Liver (tissue), 3 donors: ENCODE results near the gene CLCN7.

Experiments
- GABPA ChIP-seq, 2 donors: IDR thresholded peaks in 1 of 2; conservative IDR thresholded peaks in 1 of 2; 2 replicates each; pipeline ENCODE4 v1.6.1; 2016; ENCODE audit warnings: antibody characterized with exemption in 2 of 2, mild to moderate bottlenecking in 1 of 2, moderate library complexity in 1 of 2
- HNF4A ChIP-seq, 2 donors: conservative IDR thresholded peaks; 2 replicates each; pipeline ENCODE4 v1.6.1; 2016; ENCODE audit warnings: antibody characterized with exemption in 2 of 2, mild to moderate bottlenecking in 2 of 2
- JUND ChIP-seq, 2 donors: IDR thresholded peaks; 2 replicates each; pipeline ENCODE4 v1.6.1; 2016; ENCODE audit warnings: antibody characterized with exemption in 2 of 2
- RAD21 ChIP-seq, 2 donors: IDR thresholded peaks; 2 replicates each; pipeline ENCODE4 v1.6.1; 2016; ENCODE audit warnings: antibody characterized with exemption in 2 of 2, mild to moderate bottlenecking in 2 of 2
- SP1 ChIP-seq: IDR thresholded peaks from 2 replicates; pipeline ENCODE4 v1.6.1; 2018; ENCODE audit warnings: antibody characterized with exemption, mild to moderate bottlenecking
- TAF1 ChIP-seq: conservative IDR thresholded peaks from 2 replicates; pipeline ENCODE4 v1.6.1; 2016; ENCODE audit warnings: antibody characterized with exemption, mild to moderate bottlenecking
- YY1 ChIP-seq: IDR thresholded peaks from 2 replicates; pipeline ENCODE4 v1.6.1; 2016; ENCODE audit warnings: antibody characterized with exemption, mild to moderate bottlenecking
- TF ChIP-seq, protein P1 (sequence below): IDR thresholded peaks from 2 replicates; pipeline ENCODE4 v1.6.1; 2016; ENCODE audit warnings: antibody characterized with exemption, mild to moderate bottlenecking
- TF ChIP-seq, protein P2 (sequence below): fragments of 150-350 bp; IDR thresholded peaks from 2 replicates; pipeline ENCODE4 v1.5.1; 2017; ENCODE audit warnings: improper control_type of control experiment, low read depth, low read length; ENCODE audit not compliant: missing input control
- TF ChIP-seq, protein P3 (sequence below): IDR thresholded peaks from 2 replicates; pipeline ENCODE4 v1.6.1; 2016; ENCODE audit warnings: antibody characterized with exemption
- TF ChIP-seq, protein P4 (sequence below): IDR thresholded peaks from 2 replicates; pipeline ENCODE4 v1.6.1; 2016; ENCODE audit warnings: antibody characterized with exemption
- donor health status: healthy.
- donor health status: healthy.

DNA sequence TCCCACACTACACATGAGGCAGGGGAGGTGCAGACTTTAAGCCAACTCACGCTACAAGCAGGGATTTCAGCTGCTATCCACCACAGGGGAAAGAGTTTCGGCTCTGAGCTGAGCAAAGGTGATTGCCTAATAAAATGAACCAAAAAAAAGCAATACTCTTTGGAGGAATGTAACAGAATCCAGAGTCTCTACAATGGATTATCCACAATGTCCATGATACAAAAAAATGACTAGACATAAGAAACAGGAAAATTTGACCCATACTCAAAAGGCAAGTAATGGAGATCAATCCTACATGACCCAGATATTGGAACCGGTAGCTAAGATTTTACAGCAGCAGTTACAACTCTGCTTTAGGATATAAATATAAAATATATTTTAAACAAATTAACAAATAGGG, 39.7 kb upstream of the CLCN7 start:
- TF ChIP-seq SP1 = no peak
- no peak for TF ChIP-seq HNF4A (conservative IDR thresholded peaks at IDR 0.05)
- TF ChIP-seq TAF1 = no peak
- TF ChIP-seq, protein P1, sequence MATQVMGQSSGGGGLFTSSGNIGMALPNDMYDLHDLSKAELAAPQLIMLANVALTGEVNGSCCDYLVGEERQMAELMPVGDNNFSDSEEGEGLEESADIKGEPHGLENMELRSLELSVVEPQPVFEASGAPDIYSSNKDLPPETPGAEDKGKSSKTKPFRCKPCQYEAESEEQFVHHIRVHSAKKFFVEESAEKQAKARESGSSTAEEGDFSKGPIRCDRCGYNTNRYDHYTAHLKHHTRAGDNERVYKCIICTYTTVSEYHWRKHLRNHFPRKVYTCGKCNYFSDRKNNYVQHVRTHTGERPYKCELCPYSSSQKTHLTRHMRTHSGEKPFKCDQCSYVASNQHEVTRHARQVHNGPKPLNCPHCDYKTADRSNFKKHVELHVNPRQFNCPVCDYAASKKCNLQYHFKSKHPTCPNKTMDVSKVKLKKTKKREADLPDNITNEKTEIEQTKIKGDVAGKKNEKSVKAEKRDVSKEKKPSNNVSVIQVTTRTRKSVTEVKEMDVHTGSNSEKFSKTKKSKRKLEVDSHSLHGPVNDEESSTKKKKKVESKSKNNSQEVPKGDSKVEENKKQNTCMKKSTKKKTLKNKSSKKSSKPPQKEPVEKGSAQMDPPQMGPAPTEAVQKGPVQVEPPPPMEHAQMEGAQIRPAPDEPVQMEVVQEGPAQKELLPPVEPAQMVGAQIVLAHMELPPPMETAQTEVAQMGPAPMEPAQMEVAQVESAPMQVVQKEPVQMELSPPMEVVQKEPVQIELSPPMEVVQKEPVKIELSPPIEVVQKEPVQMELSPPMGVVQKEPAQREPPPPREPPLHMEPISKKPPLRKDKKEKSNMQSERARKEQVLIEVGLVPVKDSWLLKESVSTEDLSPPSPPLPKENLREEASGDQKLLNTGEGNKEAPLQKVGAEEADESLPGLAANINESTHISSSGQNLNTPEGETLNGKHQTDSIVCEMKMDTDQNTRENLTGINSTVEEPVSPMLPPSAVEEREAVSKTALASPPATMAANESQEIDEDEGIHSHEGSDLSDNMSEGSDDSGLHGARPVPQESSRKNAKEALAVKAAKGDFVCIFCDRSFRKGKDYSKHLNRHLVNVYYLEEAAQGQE = no peak
- TF ChIP-seq, protein P2, sequence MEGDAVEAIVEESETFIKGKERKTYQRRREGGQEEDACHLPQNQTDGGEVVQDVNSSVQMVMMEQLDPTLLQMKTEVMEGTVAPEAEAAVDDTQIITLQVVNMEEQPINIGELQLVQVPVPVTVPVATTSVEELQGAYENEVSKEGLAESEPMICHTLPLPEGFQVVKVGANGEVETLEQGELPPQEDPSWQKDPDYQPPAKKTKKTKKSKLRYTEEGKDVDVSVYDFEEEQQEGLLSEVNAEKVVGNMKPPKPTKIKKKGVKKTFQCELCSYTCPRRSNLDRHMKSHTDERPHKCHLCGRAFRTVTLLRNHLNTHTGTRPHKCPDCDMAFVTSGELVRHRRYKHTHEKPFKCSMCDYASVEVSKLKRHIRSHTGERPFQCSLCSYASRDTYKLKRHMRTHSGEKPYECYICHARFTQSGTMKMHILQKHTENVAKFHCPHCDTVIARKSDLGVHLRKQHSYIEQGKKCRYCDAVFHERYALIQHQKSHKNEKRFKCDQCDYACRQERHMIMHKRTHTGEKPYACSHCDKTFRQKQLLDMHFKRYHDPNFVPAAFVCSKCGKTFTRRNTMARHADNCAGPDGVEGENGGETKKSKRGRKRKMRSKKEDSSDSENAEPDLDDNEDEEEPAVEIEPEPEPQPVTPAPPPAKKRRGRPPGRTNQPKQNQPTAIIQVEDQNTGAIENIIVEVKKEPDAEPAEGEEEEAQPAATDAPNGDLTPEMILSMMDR = no peak
- TF ChIP-seq YY1 = no peak
- TF ChIP-seq, protein P3, sequence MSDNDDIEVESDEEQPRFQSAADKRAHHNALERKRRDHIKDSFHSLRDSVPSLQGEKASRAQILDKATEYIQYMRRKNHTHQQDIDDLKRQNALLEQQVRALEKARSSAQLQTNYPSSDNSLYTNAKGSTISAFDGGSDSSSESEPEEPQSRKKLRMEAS = no peak
- no peak for TF ChIP-seq RAD21 (IDR thresholded peaks at IDR 0.05)
- no peak for TF ChIP-seq JUND (IDR thresholded peaks at IDR 0.05)
- no peak for TF ChIP-seq GABPA (IDR thresholded peaks at IDR 0.05 in 1 of 2, conservative IDR thresholded peaks at IDR 0.05 in 1 of 2)
- TF ChIP-seq, protein P4, sequence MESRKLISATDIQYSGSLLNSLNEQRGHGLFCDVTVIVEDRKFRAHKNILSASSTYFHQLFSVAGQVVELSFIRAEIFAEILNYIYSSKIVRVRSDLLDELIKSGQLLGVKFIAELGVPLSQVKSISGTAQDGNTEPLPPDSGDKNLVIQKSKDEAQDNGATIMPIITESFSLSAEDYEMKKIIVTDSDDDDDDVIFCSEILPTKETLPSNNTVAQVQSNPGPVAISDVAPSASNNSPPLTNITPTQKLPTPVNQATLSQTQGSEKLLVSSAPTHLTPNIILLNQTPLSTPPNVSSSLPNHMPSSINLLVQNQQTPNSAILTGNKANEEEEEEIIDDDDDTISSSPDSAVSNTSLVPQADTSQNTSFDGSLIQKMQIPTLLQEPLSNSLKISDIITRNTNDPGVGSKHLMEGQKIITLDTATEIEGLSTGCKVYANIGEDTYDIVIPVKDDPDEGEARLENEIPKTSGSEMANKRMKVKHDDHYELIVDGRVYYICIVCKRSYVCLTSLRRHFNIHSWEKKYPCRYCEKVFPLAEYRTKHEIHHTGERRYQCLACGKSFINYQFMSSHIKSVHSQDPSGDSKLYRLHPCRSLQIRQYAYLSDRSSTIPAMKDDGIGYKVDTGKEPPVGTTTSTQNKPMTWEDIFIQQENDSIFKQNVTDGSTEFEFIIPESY = no peak
